Activated CD8-positive, alpha-beta memory T cell treated with anti-CD3 and anti-CD28 coated beads for 4 hours (primary cell): ENCODE results near the gene EMB.
"Not testable (repeated sequence)": the region's sequence is repeated elsewhere in the genome, so short reads cannot be mapped to it uniquely, and the experiment has no call there.

ENCODE experiments used
- DNase-seq, 2 donors: peaks; one replicate each; pipeline ENCODE4 v3.0.0-alpha.2; 2020; ENCODE audit warnings: low read depth in 2 of 2

The EMB gene, protein sequence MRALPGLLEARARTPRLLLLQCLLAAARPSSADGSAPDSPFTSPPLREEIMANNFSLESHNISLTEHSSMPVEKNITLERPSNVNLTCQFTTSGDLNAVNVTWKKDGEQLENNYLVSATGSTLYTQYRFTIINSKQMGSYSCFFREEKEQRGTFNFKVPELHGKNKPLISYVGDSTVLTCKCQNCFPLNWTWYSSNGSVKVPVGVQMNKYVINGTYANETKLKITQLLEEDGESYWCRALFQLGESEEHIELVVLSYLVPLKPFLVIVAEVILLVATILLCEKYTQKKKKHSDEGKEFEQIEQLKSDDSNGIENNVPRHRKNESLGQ

DNA sequence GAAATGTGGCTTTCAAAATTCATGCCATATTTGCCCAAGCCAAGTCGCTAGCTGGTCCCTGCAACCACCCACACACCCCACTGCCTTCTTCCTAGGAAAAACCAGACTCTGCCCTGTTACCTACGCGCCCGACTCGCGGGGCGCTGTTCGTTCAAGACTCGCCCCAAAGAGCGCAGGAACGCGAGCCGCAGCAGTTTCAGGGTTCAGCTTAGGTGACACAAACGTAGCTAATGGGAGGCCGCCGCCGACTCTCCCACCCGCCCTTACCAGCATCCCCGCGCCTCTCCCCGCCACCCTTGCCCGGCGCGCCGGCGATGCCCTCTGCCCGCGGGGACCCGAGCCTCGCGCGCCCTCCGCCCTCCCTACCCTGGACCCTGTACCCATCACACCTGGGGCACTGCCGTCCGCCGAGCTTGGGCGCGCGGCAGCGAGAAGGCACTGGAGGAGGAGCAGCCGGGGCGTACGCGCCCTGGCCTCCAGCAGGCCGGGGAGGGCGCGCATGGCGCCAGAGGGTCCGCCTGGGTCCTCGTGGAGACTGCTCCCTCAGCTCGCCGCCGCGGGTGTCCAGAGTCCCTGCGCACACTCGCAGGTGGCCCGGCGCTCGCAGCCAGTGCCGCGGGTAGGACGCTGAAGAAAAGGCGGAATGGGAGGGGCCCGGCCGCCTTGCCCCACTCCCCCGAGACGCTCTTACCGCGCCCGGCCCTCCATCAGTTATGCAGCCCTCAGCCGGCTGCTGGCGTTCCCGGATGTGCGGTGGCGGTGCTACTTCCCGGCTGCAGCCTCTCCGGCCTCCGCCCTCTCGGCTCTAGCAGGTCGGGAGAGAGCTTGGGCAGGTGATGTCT is at the start of gene EMB:
TSS of gene EMB (minus strand) at position 638 of the 842 bp plus-strand sequence. CDS start at position 501, 137 bp downstream.
- peak; percentile 44 to 60 for DNase-seq

DNA sequence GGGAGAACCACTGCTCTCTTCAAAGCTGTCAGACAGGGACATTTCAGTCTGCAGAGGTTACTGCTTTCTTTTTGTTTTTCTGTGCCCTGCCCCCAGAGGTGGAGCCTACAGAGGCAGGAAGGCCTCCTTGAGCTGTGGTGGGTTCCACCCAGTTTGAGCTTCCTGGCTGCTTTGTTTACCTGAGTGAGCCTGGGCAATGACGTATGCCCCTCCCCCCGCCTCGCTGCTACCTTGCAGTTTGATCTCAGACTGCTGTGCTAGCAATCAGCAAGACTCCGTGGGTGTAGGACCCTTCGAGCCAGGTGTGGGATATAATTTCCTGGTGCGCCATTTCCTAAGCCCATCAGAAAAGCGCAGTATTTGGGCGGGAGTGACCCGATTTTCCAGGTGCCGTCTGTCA is 48.4 kb upstream of the EMB start:
- DNase-seq = not testable (repeated sequence)

DNA sequence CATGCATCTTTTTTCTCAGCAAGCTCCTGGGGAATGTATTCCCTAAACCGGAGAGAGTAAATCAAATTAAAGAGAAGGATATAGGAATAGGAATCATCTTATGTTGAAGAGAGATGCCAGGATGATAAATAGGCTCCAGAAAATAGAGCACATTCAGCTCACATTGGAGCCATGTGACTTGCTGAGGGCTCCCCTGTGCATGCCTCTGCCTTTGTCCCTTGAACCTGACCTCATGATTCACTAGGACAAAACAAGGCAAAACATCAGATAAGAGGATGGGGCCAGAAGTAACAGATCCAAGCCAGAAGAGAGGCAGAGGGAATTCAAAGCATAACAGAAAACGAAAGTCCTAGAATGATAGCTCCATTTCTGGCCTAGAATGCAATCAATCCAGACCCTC is 37.7 kb upstream of the EMB start:
- DNase-seq = not testable (repeated sequence)

DNA sequence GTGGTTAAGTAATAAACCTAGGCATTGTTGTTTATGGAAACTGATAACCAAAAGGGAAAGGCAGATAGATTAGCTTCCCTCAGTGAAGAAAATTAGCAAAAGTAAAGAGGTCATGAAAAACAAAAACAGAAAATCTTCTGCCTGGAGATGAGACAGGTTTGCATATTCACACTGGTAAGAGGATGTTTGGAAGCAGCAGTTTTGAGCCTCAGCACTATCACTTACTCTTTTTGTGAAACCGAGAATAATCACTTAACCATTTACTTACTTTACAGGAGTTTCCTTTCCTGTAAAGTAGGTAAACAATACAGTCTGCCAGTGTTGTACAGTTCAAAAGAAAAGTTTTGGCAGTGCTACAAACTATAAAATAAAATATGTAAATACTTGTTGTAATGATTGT is 35.5 kb upstream of the EMB start:
- DNase-seq = no peak

DNA sequence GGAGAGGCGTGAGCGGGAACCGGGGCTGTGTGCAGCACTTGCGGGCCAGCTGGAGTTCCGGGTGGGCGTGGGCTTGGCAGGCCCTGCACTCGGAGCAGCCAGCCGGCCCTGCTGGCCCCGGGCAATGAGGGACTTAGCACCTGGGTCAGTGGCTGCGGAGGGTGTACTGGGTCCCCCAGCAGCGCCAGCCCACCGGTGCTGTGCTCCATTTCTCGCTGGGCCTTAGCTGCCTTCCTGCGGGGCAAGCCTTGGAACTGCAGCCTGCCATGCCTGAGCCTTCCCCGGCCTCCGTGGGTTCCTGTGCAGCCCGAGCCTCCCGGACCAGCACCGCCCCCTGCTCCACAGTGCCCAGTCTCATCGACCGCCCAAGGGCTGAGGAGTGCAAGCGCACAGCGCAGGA is 23.9 kb upstream of the EMB start:
- not testable (repeated sequence) for DNase-seq

DNA sequence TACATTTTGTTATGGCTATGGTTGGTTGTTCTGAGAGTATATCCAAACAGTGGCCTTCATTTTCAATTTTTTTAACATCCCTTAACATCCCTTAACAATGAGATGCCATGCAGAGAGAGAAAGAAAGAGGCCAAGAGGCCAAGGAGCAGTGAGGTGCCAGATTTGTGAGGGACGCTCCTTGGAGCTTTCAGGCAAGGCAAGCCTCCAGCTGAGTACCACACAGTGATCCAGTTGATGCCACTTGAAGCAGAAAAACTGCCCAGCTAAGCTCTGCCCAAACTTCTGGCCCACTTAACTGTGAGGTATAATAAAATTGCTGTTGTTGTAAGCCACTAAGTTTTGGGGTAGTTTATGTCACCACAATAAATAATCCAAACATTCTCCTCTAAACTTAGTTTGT is 22.6 kb upstream of the EMB start:
- no peak for DNase-seq

DNA sequence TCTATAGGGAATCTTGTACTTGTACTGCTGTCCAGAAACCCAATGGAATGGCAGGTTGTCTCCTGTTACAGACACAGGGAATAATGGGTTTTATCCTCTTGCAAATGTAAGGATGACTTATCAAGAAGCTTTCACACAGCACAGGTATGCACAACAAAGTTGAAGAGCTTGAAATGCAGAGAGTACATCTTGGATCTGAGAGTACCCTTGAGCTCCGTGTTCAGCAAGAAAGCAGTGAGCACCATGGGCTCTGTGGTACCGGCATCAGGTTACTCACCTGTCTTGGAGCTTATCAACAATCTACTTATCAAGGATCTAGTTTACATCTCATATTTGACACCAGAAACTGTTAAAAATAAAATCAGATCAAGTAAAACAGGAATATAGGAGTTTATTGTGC is 22.0 kb upstream of the EMB start:
- no peak for DNase-seq

DNA sequence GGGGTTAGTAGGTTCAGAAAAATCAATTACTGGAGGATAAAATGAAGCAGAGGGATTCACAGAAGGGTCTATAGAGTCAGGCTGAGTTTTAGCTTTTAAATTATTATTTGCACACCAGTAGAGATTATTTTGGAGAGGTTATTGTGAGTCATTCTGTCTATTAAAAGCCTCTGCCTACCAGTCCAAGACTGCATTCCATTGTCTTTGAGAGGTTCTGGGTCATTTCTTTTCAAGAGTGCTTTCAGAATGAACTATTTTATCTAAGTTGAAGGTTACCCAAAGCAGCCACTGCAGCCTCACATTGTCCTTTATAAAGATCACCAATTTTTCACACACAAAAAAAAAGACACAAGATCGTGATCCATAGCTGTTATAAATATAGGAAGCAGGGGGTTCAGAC is 21.5 kb upstream of the EMB start:
- DNase-seq = not testable (repeated sequence)

DNA sequence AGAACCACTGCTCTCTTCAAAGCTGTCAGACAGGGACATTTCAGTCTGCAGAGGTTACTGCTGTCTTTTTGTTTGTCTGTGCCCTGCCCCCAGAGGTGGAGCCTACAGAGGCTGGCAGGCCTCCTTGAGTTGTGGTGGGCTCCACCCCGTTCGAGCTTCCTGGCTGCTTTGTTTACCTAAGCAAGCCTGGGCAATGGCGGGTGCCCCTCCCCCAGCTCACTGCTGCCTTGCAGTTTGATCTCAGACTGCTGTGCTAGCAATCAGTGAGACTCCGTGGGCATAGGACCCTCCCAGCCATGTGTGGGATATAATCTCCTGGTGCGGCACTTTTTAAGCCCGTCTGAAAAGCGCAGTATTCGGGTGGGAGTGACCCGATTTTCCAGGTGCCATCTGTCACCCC is 17.3 kb upstream of the EMB start:
- DNase-seq = not testable (repeated sequence)

DNA sequence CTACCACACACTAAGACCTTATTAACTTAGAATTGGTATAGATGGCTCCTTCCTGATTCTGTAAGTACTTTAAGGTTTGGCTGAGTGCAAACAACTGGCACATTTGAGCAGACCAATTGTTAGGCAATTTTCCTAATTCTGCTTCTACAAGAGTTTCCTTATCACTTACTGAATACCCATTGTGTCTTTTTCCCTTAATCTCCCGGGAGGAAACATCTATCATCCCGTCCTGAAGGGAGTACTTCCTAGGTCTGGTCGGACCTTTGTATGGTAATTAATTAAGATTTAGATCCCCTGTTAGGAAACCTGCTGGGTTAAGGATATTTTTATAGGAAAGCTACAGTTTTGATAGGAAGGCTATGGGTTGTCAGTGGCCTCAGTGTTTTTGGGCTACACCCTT is 8.2 kb upstream of the EMB start:
- not testable (repeated sequence) for DNase-seq

DNA sequence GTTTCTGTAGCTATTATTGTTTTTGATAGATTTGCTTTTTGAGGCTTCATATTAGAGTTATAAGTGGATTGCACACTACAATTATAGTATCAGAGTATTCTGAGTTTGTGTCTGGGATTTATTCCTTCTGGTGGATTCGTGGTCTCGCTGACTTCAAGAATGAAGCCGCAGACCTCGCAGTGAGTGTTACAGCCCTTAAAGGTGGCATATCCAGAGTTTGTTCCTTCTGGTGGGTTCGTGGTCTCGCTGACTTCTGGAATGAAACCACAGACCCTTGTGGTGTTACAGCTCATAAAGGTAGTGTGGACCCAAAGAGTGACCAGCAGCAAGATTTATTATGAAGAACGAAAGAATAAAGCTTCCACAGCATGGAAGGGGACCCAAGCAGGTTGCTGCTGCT is 6.9 kb upstream of the EMB start:
- DNase-seq = no peak

DNA sequence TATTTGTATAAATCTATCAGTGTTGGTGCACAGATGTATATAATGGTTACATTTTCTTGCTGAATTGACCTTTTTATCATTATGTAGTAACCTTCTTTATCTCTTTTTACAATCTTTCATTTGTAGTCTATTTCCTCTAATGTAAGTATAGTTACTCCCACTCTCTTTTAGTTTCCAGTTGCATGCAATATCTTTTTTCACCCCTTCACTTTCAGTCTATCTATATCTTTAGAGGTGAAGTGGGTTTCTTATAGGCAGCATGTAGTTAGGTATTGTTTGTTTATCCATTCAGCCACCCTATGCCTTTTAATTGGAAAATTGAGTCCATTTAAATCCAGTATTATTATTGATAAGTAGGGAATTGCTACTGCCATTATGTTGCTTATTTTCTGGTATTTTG is 6.1 kb upstream of the EMB start:
- no peak for DNase-seq

DNA sequence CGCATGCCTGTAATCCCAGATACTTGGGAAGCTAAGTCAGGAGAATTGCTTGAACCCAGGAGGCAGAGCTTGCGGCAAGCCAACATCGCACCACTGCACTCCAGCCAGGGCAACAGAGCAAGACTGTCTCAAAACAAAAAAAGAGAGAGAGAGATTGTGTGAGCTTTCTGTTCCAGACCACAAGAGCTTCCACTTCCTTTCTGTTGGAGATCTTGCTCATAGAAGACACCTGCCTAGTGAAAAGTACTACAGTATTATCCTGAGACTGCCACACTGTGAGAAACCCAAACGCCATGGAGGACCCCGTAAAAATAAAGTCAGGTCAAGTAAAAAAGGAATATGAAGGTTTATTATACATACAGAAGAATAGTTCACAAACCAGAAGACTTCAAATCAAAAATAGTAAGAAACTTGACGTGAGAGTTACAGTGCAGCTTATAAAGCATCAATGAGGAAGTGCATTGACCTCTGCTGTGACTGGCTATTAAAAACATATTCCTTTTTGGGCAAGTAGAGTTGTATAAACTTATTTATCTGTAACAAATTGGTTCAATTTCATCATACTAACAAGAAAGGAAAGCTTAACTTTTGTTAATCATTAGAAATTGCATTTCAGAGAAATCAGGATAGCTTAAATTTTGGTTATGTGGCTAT is 4.3 kb upstream of the EMB start:
- DNase-seq = no peak

DNA sequence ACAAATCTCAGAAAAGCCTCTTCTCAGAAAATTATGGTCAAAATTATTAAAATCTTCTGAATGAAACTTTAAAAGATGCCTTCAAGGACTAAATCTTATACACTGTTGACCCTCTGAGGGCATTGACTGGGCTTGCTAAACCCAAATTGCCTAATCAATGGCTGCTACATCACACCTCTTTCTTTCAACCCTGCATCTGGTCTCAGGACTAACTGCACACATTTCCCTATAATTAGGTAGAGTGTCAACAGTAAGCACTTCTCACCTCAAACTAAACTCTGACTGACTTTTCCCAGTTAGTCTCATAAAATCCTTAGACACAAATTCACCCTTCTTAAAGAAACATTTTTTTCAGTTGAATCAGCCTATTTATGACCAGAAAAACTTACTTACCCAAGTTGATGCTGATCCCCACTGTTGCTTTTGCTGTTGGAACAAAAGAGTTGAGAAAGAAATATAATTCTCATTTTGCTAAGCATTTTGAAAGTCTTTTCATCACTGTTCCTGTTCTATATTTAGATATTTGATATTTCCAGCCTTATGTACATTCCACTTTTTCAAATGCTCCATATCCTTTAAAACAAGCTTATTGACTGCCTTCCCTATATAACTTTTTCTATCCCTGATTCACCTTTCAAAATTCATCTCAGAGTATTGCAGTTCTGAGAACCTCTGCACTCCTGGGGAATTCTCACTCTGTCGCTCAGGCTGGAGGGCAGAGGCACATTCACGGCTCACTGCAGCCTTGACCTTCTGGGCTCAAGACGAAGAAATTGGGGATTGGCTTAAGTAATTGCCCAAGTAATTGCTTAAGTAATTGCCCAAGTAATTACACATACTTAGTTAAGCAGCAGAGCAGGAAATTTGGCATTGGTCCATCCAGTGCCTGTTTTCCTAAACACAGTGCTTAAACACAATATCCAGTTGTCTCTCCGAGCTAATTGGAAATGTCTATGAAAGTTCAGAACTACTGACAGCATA is 1.8 kb upstream of the EMB start:
- DNase-seq = not testable (repeated sequence)

DNA sequence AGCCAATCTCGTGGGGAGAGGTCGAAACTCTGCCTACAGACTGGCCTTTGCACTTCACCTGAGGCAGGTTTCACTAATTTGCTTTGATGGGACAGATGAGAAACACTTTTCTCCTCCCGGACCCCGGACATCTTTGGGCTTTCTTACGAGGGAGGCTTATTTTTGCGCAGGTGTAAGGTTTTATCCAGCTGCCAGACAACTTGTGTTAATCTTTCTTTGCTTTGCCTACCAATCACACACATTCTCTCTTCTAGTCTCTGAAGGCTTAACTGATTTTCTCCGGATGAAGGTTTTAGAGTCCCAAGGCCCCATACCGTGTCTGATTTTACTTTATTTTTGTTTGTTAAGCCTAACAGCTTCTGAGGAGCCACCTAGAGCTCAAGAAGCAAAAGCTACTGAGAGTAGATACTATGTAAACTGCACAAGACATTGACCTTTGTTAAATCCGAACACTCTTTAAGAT is 436 bp upstream of the EMB start:
- no peak for DNase-seq

DNA sequence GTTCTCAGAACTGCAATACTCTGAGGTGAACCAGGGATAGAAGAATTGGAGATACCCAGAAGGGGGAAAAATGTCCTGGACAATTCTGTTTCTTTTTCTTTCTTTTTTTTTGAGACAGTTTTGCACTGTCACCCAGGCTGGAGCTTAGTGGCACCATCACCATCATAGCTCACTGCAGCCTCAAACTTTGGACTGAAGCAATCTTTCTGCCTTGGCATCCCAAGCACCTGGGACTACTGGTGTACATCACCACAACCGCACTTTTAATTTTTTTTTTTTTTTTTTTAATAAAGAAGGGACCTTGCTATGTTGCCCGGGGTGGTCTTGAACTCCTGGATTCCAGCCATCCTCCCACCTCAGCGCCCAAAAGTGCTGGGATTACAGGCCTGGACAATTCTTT is 1.9 kb downstream of the EMB start:
- DNase-seq = no peak

DNA sequence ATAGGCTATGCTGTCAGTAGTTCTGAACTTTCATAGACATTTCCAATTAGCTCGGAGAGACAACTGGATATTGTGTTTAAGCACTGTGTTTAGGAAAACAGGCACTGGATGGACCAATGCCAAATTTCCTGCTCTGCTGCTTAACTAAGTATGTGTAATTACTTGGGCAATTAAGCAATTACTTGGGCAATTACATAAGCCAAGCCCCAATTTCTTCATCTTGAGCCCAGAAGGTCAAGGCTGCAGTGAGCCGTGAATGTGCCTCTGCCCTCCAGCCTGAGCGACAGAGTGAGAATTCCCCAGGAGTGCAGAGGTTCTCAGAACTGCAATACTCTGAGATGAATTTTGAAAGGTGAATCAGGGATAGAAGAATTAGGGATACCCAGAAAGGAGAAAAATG is 3.0 kb downstream of the EMB start:
- DNase-seq = not testable (repeated sequence)

DNA sequence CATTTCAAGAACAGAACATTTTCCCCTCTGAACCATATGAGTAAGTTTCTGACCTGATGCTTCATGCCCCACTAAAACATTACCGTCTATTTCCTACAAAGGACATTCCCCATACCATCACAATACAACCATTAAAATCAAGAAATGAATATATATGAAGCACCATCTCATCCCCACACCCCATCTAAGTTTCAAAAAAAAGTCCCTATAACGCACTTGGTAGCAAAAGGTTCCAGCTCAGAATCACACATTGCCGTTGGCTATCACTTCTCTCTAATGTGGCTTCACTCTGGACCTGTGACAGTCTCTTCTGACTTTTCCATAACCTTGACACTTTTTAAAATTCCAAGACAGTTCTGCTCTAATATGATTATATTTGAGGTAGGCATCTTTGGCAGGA is 5.9 kb downstream of the EMB start:
- no peak for DNase-seq

DNA sequence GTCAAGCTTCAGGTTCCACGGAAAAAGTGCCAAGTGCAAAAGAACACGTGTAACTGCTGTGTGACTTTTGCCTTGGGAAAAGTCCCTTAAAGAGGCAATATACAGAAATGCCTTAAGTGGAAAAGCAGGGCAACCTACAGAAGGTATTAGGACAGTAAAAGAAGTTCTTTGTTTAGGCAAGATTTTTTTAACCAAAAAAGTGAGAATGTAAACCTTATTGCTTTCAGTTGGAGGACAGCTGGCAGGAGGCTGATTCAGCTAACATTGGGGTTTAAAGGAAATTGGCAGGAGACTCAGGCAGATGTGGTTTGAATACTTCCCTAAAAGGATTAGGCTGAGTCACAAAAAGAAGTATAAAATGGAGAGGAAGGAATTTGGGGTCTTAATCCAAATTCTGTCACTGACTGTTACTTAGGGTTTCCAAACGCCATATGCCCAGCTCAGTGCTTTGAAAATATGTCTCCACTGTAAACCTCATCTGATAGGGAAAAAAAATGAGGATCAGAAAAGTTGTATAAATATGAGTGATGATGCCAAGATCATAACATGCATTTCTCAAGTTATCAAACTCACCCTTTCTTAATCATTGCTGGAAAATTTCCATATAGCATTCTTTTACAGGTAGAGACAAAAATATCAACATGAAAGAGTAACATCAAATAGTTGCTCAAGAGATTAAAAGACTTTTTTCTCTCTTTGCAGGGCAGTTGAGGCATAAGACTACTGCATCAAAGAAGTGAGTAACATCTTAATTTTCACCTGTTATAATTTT is 9.8 kb downstream of the EMB start:
- not testable (repeated sequence) for DNase-seq

DNA sequence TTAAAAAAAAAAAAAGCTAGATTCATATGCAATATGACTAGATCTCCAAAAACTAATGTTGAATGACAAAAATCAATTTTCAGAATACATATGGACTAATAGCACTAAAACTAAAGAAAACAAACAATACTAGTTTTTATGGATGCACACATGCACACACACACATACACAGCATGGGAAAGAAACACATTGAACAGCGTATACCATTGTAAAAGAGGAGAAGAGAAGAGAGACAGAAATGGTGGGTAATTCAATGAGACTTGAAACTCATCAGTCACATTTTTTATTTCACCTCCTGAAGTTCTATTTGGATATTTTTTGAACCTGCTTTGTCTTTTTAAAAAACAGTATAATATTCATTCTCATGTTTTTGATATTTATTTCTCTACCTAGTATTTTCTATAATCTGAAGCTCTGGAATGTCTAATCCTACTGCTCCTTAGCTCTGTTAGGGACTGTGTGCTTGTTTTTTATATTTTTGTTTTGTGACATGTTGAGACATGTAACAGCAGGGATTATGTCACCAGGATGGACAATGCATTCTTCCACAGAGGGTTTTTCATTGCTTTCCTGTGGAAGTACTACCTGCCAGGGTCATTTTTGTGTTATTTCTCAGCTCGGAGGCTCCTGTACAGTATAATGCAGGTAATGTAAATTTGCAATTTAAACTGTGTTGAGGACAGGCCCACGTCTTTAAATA is 17.8 kb downstream of the EMB start:
- DNase-seq = not testable (repeated sequence)
